GM12891 (cell line): ENCODE measurements around the gene MSTO1.

Experiments
- PAX5 ChIP-seq: IDR thresholded peaks from 2 replicates; pipeline ENCODE4 v1.6.1; 2011; ENCODE audit warnings: low read length, moderate library complexity, mild to moderate bottlenecking; ENCODE audit not compliant: insufficient read depth, severe bottlenecking
- POLR2A ChIP-seq: IDR thresholded peaks from 2 replicates; pipeline ENCODE4 v1.6.1; 2011; ENCODE audit warnings: low read depth, low read length, control low read depth
- POLR2AphosphoS5 ChIP-seq: IDR thresholded peaks from 2 replicates; pipeline ENCODE4 v1.6.1; 2011; ENCODE audit warnings: low read depth, low read length, control low read depth
- POU2F2 ChIP-seq: IDR thresholded peaks from 2 replicates; pipeline ENCODE4 v1.6.1; 2011; ENCODE audit warnings: low read depth, mild to moderate bottlenecking, control low read depth, low read length, moderate library complexity
- SPI1 ChIP-seq: IDR thresholded peaks from 2 replicates; pipeline ENCODE4 v1.6.1; 2011; ENCODE audit warnings: low read depth, low read length, control low read depth
- TAF1 ChIP-seq: IDR thresholded peaks from 2 replicates; pipeline ENCODE4 v1.6.1; 2011; ENCODE audit warnings: low read depth, low read length, control low read depth

DNA sequence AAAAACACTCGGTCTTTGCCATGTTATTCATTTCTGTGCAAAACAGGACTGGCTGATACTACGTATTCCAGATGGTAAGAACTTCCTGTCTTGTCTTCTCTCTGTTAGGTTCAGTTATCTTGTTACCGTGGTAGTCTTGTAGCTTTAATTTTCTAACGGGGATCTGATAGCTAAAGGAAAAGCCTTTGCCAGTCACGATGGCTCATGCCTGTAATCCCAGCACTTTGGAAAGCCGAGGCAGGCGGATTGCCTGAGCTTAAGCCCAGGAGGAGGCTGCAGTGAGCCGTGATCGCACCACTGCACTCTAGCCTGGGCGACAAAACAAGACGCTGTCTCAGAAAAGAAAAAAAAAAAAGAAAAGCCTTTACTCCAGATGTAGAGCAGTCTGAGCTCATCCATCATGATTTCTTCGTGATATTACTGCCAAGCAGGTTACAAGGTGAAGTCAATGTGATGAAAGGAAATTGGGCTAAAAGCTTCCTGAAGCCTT lies 11.1 kb upstream of the MSTO1 start:
- TF ChIP-seq POU2F2 = no peak
- TF ChIP-seq TAF1 = no peak
- TF ChIP-seq POLR2A = no peak
- TF ChIP-seq POLR2AphosphoS5 = no peak
- no peak for TF ChIP-seq PAX5
- no peak for TF ChIP-seq SPI1
